NCI-H226 (cell line): ENCODE data around the gene ZNF407.

Experiments used
- DNase-seq: peaks from one replicate; pipeline ENCODE4 v3.0.0-alpha.2; 2015

Gene ZNF407

DNA sequence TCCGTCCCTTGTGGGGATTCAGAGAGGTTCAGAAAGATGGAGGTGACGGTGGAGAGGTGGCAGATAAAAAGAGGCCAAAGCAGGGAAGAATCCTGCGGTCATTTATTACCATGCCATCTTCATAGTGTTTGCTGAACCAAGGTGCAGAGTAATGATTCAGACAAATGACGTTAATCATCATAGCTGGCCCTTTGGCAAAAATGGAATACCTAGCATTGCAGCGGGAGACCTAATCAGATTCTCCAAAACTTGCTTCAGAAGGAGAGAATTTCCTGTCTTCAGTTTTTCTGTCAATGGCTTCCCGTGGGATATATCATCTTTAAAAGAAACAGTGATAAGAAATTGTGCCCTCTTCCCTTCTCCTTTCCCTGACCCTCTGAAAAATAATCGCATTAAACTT lies 435.8 kb downstream of the ZNF407 start:
- no peak for DNase-seq

DNA sequence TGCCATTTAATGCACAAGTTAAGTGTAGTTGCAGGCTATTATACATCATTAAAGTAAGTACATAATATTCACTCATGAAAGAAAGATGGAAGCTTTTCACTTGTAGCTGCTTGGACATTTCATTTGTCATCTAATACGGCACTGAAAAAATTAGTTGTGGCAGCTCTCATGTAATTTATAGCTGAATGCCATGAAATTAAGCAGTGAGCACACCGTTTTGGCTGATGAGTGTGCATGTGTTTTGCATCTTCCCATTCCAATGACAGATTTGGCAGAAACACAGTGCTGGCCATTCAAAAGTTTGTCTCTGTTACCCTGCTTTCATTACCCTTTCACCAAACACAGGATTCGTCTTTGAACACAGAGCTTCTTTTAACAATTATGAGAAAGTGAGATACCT lies 437.3 kb downstream of the ZNF407 start:
- DNase-seq: no peak

DNA sequence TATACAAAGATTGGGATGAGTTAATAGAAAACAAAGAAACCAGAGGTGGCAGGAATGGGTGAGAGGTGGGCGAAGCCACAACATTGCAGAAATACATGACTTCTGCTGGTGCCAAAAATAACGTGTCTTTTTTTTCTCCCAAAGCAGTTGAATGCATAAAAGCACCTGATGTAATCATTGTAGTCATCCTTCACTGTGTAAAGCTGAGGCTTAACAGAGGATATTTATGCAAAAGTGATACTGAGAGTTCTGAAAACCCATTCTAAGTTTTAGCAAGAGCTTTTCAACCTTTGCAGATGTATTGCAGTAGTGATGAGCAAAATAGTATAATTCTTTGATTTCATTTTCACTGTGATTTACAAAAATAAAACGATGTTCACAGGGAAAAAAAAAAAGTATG lies 438.3 kb downstream of the ZNF407 start:
- no peak for DNase-seq

DNA sequence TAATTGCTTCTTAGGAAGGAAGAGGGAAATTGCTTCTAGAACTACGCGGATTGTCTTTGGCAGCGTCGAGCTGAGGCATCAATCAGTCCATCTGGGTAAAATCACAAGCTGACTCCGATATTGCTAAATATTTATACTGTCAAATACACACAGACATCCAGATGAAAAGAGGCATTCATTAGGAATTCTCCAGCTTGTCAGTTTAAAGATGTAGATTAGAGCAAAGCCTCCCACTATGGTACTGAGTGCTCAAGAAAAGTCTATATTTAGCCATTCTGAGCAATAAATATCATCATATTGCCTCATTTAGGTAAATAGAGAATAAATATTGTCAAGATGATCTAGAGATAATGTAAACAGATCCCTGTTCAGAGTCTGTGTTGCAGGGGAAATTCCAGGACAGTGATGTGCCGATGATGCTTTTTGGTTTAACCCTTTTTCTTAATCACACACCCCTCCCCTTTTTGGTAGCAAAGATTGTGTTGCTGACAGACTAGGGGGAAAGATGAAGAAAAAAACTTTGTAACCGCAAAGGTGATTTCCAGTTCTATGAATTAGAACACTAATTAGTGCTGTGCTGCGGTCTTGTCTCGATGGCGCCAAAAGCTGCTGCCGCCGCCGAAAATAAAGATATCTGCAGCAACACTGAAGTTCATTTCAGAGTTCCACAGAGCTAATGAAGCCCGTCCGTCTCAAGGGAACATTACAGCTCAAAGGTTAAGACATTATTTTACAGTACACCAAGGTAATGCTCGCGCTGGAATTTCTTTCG lies 439.4 kb downstream of the ZNF407 start:
- DNase-seq: no peak

DNA sequence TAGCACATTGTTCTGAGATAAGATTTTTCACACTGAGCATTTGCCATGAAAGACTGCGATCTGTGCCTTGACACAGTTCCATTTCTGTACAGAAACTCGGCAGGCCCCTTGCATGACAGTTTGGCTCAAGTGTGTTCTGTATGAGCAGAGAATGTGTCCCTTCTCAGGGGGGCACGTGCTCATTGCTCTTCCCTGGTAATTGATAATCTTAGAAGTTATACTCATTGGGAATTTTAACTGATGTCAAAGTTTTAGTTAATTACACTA lies 440.0 kb downstream of the ZNF407 start:
- no peak for DNase-seq

DNA sequence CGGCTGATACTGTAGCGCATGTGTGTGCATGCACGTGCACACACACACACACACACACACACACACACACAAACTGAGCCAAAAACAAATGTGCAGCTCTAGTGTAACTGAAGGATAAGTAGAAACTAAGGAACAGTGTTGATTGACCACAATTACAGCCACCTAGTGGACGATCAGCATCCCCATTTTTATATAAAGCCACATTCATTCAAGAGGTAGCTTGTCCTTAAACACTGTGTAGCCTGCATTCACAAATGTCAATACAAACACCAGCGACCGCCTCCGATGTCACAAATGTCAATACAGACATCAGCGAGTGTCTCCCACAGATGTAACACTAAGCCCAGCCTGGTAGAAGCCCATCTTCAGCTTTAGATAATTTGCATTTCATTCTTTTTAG lies 443.9 kb downstream of the ZNF407 start:
- no peak for DNase-seq

DNA sequence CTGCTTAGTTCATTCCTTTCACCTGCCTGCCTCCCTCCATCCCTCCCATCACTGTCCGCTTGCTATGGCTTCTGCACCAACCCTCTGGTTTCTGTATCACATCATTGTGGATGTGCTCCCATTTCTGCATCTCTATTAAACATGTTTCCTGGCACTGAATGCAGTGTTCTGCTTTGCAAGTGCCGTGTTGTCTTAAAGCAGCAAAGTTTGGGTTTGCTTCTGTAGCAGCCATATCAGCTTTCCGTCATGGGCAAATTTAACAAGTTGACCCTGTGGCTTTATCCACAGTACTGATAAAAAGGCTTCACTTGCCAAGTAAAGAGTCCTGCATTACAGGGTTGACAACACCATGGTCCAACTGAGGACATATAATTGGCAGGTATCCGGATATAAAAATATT lies 445.8 kb downstream of the ZNF407 start:
- no peak for DNase-seq

DNA sequence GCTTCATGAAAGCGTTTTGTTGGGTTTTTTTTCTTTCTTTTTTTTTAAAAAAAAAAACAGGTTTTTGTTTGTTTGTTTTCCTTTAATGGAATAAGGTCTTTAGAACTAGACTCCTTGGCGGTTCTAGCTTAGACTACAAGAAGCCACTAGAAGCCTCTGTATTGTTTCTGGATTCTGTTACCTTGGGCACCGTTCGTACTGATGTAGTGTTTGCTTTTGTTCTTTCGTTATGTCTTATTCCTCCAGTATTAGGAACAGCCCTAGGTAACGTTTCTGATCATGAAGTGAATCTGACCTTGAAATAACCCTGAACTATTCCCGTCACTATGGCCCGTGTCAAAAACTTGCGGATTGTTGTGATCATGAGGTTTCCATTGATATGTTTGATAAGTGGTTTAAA lies 446.6 kb downstream of the ZNF407 start:
- DNase-seq: no peak

DNA sequence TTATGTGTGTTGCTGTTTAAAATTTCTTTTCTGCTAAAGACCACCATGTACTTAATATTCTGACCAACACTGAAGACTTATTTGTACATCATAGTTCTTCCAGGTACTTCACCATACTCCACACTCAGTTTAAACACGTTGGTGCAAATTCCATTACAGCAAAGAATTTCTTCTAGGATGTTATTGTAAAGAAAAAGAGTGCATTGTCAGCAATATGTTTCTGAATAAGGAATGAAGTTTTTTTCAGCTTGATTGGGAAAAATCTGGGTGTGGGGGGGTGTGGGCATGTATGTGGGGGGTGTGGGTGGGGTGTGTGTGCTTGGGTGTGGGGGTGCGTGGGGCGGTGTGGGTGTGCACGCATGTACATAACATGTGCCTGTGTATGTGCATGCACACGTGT lies 447.1 kb downstream of the ZNF407 start:
- DNase-seq: no peak

DNA sequence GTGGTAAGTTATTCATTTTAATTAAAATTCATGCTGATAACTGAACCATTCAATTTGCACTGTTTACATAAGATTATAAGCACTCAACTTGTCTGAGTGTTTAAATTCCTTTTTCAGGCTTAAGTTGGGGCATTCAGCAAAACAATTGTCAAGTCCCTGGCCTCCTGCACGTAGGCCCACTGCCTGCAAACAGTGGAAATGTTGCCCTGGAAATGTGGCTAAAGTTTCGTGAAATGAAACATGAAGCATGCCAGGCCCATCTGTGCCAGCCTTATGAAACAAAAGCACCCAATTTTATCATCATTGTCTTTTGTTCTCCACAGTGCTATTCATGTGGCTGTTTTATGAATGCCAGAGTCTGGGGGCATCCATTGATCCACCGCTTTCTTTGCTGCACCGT lies 447.6 kb downstream of the ZNF407 start:
- no peak for DNase-seq

DNA sequence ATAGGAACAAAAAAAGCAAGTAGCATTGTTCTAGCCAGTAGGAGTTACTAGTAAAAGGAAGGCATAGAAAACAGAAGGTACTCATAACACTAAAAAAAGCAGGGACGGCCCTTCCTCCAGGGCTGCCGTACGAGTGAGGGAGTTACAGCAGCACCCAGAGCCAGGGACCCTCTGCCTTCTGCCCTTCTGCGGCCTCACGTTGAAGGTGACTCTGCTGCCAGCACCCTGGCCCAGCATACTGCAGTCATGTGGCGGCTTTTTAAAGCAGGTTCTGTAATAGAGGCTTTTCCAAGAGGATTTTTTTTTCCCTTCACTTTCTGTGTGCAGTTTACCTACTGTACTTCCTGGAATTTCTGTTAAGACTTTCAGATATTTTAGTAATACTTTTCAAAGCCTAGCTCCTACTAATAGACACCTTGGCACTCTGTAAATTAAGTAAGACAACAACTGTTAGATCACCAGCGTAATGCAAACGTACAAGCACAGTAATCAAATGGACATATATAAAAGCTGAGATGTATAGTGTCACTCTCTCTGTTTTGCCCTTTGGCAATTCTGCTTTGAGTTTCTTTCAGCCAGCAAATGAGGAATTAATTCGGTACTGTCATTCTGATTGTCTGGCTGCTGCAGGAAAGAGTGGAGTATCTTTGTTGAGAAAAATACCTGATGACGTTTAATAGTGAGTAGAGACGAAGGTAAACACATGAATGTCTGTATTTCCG lies 449.7 kb downstream of the ZNF407 start:
- no peak for DNase-seq

DNA sequence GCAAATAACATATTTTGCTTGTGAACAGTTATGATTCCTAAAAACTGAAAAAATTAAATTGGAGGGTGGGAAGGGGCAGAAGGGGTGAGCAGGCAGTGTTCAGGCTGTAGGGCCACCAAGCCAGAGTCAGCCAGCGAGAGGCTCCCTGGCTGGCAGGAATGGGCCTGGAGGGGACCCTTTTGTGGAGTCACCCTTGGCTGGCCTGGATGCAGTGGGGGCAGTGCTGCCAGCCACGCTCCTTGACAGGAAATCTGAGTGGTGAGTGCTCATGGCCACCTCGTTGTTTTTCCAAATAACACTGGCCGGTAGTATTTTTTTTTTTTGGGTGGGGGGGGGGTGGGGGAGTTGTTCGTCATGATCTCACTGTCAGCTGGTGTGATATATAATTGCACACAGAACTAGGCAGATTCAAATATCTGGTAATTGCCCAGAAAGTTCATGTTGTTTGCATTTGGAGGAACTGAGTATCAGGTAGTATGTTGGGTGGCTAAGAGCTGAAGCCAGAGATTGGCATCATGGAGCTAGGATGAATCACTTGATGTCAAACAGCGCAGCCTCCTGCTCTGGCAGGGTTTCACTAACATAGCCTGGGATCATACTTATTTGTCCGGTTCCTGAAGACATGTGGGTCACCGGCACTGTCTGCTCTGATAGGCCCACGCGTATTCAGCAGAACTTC lies 451.2 kb downstream of the ZNF407 start:
- DNase-seq: no peak

DNA sequence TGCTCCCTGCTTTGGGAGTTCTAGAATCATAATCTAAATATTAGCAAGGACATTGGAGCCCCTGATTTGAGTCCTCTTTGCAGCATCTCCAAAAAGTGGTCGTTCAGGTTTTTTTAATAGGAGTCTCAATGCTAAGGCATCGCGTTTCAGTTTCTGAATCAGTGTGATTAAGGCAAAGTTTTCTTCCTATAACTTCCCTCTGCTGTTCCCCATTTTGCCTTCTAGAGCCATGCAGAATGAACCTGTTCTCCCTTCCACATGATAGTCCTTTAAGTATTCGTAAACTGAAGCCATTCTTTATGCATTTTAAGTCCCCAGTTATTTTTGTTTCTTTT lies 451.8 kb downstream of the ZNF407 start:
- DNase-seq: no peak

DNA sequence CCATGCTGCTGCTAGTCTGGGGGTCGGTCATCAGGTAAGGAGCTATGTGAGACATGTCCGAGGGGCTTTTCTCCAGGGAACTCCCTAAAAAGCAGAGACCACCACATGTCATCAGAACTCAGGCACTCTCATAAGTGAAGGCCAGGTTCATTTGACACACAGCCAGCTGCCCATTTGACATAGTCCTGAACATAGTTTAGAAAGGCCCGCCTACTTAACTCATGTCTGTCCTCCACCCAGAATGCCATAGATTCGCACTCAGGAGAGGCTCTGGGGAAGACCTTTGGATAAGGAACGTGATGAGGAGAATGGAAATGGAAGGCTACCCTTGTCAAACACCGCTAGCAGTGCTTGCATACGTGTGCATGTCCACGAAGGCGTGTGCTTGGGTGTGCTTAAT lies 454.1 kb downstream of the ZNF407 start:
- DNase-seq: no peak

DNA sequence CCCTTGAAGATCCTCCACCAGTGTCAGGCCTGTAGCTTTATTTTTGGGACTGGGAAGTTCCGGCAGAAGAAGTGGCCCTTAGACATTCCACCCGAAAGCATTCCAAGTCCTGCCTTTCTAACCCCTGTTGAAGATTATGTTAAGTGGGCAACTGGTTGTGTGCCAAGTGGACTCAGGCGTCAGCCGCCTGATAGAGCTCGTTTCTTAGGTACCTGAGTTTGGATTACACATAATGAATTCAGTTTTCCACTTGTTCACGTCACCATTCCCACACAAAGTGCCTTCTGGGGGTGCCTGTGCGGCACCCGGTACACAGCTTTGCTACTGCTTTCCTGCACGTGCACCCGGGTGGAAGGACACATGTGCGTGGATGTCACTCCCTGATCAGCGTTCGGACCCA lies 454.8 kb downstream of the ZNF407 start:
- DNase-seq: no peak

DNA sequence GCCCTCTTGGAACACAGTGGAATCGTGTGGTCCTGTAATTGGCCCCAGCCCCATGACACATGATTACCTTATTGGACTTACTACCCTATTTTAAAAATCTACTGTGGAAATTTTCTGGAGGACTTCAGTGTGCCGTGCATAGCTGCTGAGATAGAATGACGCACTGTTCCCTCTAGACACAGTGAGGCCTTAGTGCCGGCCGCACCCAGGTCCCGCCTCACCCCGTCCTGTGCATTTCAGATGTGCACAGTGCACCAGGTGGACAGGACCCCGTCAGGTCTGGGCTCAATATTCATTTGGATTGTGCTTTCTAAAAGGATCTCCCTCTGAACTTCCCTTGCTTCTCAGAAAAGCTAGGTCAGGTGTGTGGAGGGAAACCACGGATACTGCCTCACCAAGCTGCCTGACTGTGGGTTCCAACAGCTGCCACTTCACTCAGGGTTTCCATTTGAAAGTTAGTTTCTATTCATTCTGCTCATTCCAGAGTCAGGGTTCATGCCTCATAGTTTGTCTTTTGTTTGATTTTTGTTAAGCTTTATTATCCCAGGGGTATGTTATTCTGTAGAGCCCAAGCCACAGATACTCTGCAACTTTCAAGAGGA lies 455.5 kb downstream of the ZNF407 start:
- DNase-seq: no peak

DNA sequence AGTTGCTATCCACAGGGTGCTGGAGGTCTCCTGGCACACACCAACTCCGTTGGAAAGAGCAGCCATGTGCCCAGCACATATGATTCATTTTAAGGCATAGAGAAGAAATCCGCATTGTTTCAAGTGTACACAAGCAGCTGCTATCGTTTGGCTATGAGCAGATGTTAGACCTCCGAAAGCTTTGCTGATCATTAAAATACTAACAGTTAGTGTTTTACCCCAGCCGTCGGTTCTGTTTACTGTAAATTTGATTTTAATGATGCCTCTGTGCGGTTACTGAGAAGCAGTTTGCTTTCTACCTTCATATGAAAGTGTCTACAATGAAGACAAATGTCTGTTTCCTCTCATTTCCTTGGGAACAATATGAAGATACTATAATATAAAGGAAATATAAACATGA lies 456.4 kb downstream of the ZNF407 start:
- DNase-seq: no peak

DNA sequence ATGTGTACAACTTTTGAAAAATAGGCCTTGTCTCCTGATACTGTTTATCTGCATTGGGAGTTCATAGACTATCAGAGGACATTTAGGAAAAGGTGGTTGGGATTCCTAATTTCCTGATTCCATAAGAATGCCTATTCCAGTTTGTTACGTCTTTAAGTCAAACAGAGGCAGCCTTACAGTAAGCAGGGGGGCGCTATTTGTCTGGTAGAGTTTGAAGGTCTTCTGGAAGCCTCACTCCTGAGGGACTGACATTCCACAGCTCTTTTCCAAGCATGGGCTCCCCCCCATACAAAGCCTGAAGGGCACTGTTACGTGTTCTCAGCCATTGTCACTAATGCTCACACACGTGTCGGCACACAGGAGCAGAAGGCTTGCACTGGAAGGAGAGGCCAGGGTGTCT lies 456.9 kb downstream of the ZNF407 start:
- no peak for DNase-seq

DNA sequence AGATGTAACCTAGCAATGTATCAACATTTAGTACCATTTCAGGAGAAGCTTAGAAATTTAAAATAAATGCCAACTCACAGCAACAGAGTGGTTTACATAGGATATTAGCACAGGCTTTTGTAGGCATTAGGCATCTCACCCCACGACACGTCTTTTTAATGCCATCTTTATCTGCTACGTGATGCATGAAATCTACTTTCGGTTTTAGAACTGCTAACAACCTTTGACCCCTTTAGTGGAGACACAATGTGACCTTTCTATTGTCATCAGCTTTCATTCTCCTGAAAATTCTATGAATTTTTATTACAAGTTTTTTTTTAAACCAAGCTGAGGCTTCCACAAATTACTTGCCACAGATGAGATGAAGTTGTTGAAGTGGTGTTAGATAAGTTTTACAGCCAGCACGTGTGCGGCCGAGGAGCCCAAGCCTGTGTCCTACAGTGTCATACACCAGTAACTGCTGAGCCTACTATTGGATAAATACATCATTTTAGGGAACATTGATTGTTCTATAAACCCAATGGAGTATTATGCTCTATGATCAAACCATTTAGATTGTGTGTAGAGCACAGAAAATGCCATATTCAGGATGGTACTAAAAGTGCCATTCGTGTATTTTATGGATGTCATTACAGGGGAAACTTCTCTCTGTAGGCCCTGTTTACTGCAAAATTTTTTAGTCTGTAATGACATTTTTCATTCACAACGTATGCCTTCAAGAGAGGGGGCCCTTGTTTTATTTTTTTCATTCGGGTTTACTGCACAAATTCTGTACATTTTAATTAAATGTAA lies 459.7 kb downstream of the ZNF407 start:
- no peak for DNase-seq

DNA sequence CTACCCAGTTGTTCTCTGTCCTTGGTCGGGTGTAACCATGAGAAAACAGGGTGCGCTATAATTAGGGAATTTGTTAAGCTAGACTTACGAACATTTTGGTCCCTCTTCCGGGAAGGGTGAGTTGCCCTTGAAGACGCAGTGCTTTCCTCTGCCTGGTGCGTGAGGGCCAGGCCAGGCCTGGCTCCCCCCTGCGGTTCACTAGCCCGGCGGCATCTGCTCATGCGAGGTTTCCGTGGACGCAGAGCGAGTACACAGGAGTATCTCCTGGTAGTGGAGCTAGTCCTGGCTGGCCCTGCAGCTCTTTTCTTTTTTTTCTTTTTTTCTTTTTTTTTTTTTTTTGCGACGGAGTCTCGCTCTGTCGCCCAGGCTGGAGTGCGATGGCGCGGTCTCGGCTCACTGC lies 462.5 kb downstream of the ZNF407 start:
- DNase-seq: no peak

DNA sequence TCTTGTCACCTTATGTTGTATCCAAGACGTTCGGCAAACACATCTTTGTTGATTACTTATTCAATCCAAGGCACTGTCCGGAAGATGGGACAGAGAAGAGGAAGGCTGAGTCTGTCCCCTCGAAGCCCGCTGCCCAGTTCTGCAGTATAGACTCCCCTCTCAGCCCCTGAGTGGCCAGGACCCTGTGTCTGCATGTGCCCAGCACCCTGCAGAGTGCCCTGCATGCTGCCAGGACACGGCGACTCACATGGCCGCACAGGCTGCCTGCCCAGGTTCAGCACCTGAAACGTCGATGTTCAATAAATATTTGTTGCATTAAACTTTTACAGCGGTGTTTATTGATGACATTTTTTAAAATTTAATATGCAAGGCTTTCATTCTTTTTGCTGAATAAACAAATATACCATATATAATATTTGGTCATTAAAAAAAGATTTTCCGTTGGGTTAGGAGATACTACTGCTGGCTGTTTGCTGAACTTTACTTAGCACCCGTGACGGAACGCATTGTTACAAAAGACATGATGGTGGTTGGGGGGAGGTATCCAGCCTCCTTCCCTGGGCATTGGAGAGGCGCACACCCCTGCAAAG lies 464.7 kb downstream of the ZNF407 start:
- no peak for DNase-seq

DNA sequence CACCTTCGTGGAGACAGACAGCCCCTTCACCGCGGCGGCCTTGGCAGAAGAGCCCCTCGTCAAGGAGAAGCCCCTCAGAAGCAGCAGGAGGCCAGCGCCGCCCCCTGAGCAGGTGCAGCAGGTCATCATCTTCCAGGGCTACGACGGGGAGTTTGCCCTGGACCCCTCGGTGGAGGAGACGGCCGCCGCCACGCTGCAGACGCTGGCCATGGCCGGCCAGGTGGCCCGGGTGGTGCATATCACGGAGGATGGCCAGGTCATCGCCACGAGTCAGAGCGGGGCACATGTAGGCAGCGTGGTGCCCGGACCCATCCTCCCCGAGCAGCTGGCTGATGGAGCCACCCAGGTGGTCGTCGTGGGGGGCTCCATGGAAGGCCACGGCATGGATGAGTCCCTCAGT lies 465.5 kb downstream of the ZNF407 start:
- no peak for DNase-seq
